Measurements from ENCODE around the gene KIF26B.

GRCh38 chr1:245440922-245441321 lies 286.1 kb downstream of the KIF26B start:
- no peak for TF ChIP-seq GABPA (IDR thresholded peaks at IDR 0.05; ENCODE audit: low read depth)
- no peak for TF ChIP-seq MEF2A (IDR thresholded peaks at IDR 0.05; ENCODE audit: borderline replicate concordance, low read depth)
- TF ChIP-seq REST (IDR thresholded peaks at IDR 0.05; ENCODE audit: low read depth, low read length), result no peak
- TF ChIP-seq CTCF (IDR thresholded peaks at IDR 0.05), result no peak
- no peak for TF ChIP-seq EZH2phosphoT487 (IDR thresholded peaks at IDR 0.05; ENCODE audit: borderline replicate concordance, low read depth)
- no peak for TF ChIP-seq MXI1 (IDR thresholded peaks at IDR 0.05; ENCODE audit: low read depth, low read length)
- no peak for TF ChIP-seq NFIC (IDR thresholded peaks at IDR 0.05; ENCODE audit: borderline replicate concordance)
- no peak for TF ChIP-seq ELF1 (IDR thresholded peaks at IDR 0.05)

Data from SK-N-SH (cell line).